HepG2 (cell line): Measurements from ENCODE around the gene CDIP1. TPM values are rescaled to one million over a fixed set of nuclear protein-coding genes. Genes with fewer than 3 reads are reported as not detected.

Source experiments
- ATAC-seq: fragments of 200-7000 bp; cut with Tn5 transposase; 3 replicates; pipeline ENCODE4 v1.9.1; 2020; ENCODE audit warnings: mild to moderate bottlenecking, moderate library complexity
- BruUV-seq: library from RNA; stranded (reverse); fragments of 400-500 nt; replicated peaks from 2 replicates; lab custom pipeline; 2021; lab: Mats Ljungman, UMichigan
- CTCF ChIA-PET: fragments of 300-600 bp; formaldehyde crosslinking; extraction: SDS; loops from one replicate; lab custom pipeline; 2021; ENCODE audit warnings: low total read pairs, inconsistent platforms, low intra/inter-chr PET ratio; lab: Yijun Ruan, JAX
- POLR2A ChIA-PET: fragments of 350-600 bp; sonication (Branson Sonifier 250); formaldehyde crosslinking; loops from one replicate; lab custom pipeline; 2020; ENCODE audit warnings: antibody characterized with exemption, inconsistent platforms; lab: Yijun Ruan, JAX
- DNase-seq: peaks from one replicate; pipeline ENCODE4 v3.0.0-alpha.2; 2015; ENCODE audit warnings: low spot score
- FAIRE-seq: peaks from 3 replicates; lab custom pipeline; 2011; peaks lifted over from hg19 to GRCh38; lab: Jason Lieb, UNC
- H2AFZ ChIP-seq: one replicate; pipeline ENCODE4 v1.6.1; 2011; ENCODE audit warnings: low read length, inconsistent platforms
- H3K27ac ChIP-seq: fragments of 300-600 bp; 3 replicates; pipeline ENCODE4 v1.8.0; 2011; ENCODE audit warnings: mixed run types, mild to moderate bottlenecking, mixed read lengths, low read length, inconsistent platforms; ENCODE audit not compliant: insufficient read depth; ENCODE audit errors: extremely low read length
- H3K27me3 ChIP-seq, 2 experiments: fragments of 200-600 bp in 1 of 2; 2 replicates in 1 of 2; 3 replicates in 1 of 2; pipeline versions ENCODE4 v1.6.0 to v1.8.0; 2011; ENCODE audit warnings: low read length in 2 of 2, mild to moderate bottlenecking in 2 of 2, moderate library complexity in 2 of 2, inconsistent platforms in 1 of 2; ENCODE audit not compliant: insufficient read depth in 2 of 2, control insufficient read depth in 1 of 2
- H3K36me3 ChIP-seq, 2 experiments: fragments of 200-600 bp in 1 of 2; replicated peaks in 1 of 2; 2 replicates in 1 of 2; 3 replicates in 1 of 2; pipeline versions ENCODE4 v1.5.1 to v1.8.0; 2011; ENCODE audit warnings: low read length in 2 of 2, inconsistent platforms in 1 of 2; ENCODE audit not compliant: insufficient read depth in 2 of 2, control insufficient read depth in 1 of 2
- H3K4me1 ChIP-seq: 2 replicates; pipeline ENCODE4 v1.5.1; 2012; ENCODE audit warnings: low read length, inconsistent platforms; ENCODE audit not compliant: insufficient read depth
- H3K4me2 ChIP-seq: 2 replicates; pipeline ENCODE4 v1.6.0; 2011; ENCODE audit warnings: low read depth, low read length, inconsistent platforms
- H3K4me3 ChIP-seq, 3 experiments: fragments of 200-600 bp in 1 of 3; sonication (generic), shearing (Covaris generic) in 1 of 3; replicated peaks in 1 of 3; 2 replicates each; pipeline ENCODE4 v1.5.1; 2011 to 2016; ENCODE audit warnings: low read length in 3 of 3, inconsistent platforms in 2 of 3, low read depth in 2 of 3, mild to moderate bottlenecking in 2 of 3, control low read depth in 1 of 3, mixed read lengths in 1 of 3; ENCODE audit not compliant: insufficient read depth in 1 of 3
- H3K79me2 ChIP-seq: one replicate; pipeline ENCODE4 v1.6.1; 2011; ENCODE audit warnings: low read length, inconsistent platforms; ENCODE audit not compliant: insufficient read depth
- H3K9ac ChIP-seq: 2 replicates; pipeline ENCODE4 v1.6.0; 2011; ENCODE audit warnings: mild to moderate bottlenecking, low read depth, low read length, inconsistent platforms; ENCODE audit not compliant: insufficient read depth
- H3K9me3 ChIP-seq: 2 replicates; pipeline ENCODE4 v1.5.1; 2012; ENCODE audit warnings: mild to moderate bottlenecking, low read length
- H4K20me1 ChIP-seq: 2 replicates; pipeline ENCODE4 v1.6.0; 2011; ENCODE audit warnings: inconsistent platforms, mild to moderate bottlenecking, low read length, moderate library complexity; ENCODE audit not compliant: insufficient read depth
- CREBL2 ChIP-seq: sonication (generic); formaldehyde crosslinking; IDR thresholded peaks from 2 replicates; pipeline ENCODE4 v1.8.1; 2023; ENCODE audit warnings: missing genetic modification reagents, mild to moderate bottlenecking, borderline replicate concordance
- HDAC6 ChIP-seq: fragments of 200-600 bp; sonication (generic); IDR thresholded peaks from 2 replicates; pipeline ENCODE4 v1.7.0; 2017; ENCODE audit warnings: mild to moderate bottlenecking, antibody characterized with exemption, low read length, low read depth
- HOXA5 ChIP-seq: sonication (generic); formaldehyde crosslinking; IDR thresholded peaks from 2 replicates; pipeline ENCODE4 v1.4.0; 2020; ENCODE audit warnings: missing genetic modification reagents
- MAFF ChIP-seq: IDR thresholded peaks from 2 replicates; pipeline ENCODE4 v1.6.1; 2011; ENCODE audit warnings: low read depth, low read length, improper control_type of control experiment
- MEIS2 ChIP-seq: sonication (generic); formaldehyde crosslinking; IDR thresholded peaks from 2 replicates; pipeline ENCODE4 v1.9.0; 2021; ENCODE audit warnings: mild to moderate bottlenecking, missing genetic modification reagents
- MLX ChIP-seq: IDR thresholded peaks from 2 replicates; pipeline ENCODE4 v1.6.1; 2016
- NR0B2 ChIP-seq: sonication (generic); formaldehyde crosslinking; IDR thresholded peaks from 2 replicates; pipeline ENCODE4 v1.4.0; 2020; ENCODE audit warnings: mild to moderate bottlenecking, missing genetic modification reagents
- PAX8 ChIP-seq: sonication (generic); formaldehyde crosslinking; IDR thresholded peaks from 2 replicates; pipeline ENCODE4 v1.8.0; 2022; ENCODE audit warnings: mild to moderate bottlenecking, missing genetic modification reagents, borderline replicate concordance
- PRDM4 ChIP-seq: sonication (generic); formaldehyde crosslinking; IDR thresholded peaks from 2 replicates; pipeline ENCODE4 v1.9.0; 2021; ENCODE audit warnings: missing genetic modification reagents, borderline replicate concordance
- PTBP1 ChIP-seq: fragments of 200-400 bp; formaldehyde crosslinking; IDR thresholded peaks from 2 replicates; pipeline ENCODE4 v1.6.1; 2018; ENCODE audit warnings: low read length, low read depth; ENCODE audit not compliant: poor library complexity, severe bottlenecking
- RBM22 ChIP-seq: fragments of 200-400 bp; formaldehyde crosslinking; optimal IDR thresholded peaks from 2 replicates; pipeline ENCODE3; 2017; ENCODE audit warnings: mild to moderate bottlenecking, low read length, moderate library complexity
- TAF15 ChIP-seq: fragments of 200-400 bp; formaldehyde crosslinking; IDR thresholded peaks from one replicate; pipeline ENCODE4 v1.6.1; 2018; ENCODE audit warnings: mild to moderate bottlenecking, low read depth, low read length; ENCODE audit not compliant: poor library complexity, severe bottlenecking
- TRIM24 ChIP-seq: sonication (generic); formaldehyde crosslinking; IDR thresholded peaks from 2 replicates; pipeline ENCODE4 v1.8.0; 2022; ENCODE audit warnings: mild to moderate bottlenecking, missing genetic modification reagents
- U2AF1 ChIP-seq: fragments of 200-400 bp; formaldehyde crosslinking; optimal IDR thresholded peaks from 2 replicates; pipeline ENCODE3; 2017; ENCODE audit warnings: mild to moderate bottlenecking, low read depth, low read length
- YY1 ChIP-seq: IDR thresholded peaks from 2 replicates; pipeline ENCODE4 v1.6.1; 2011; ENCODE audit warnings: low read length, low read depth, moderate library complexity, mild to moderate bottlenecking; ENCODE audit not compliant: insufficient read depth, insufficient replicate concordance
- ZNF264 ChIP-seq: sonication (generic); formaldehyde crosslinking; IDR thresholded peaks from 2 replicates; pipeline ENCODE4 v1.4.0; 2020; ENCODE audit warnings: missing genetic modification reagents
- ZNF552 ChIP-seq: sonication (generic); formaldehyde crosslinking; IDR thresholded peaks from 2 replicates; pipeline ENCODE4 v1.9.0; 2022; ENCODE audit warnings: missing genetic modification reagents, mild to moderate bottlenecking, borderline replicate concordance
- ZNF569 ChIP-seq: sonication (generic); formaldehyde crosslinking; IDR thresholded peaks from 2 replicates; pipeline ENCODE4 v1.5.0; 2020; ENCODE audit warnings: mild to moderate bottlenecking, missing genetic modification reagents, moderate library complexity, borderline replicate concordance
- ZSCAN22 ChIP-seq: sonication (generic); formaldehyde crosslinking; IDR thresholded peaks from 2 replicates; pipeline ENCODE4 v1.4.0; 2020; ENCODE audit warnings: mild to moderate bottlenecking, missing genetic modification reagents
- ZSCAN9 ChIP-seq: IDR thresholded peaks from 2 replicates; pipeline ENCODE4 v1.6.1; 2016; ENCODE audit warnings: borderline replicate concordance
- WGBS: methylation state at CpG from one replicate; pipeline ENCODE4 v1.1.6; 2017; ENCODE audit warnings: low lambda C conversion rate; 5-methylcytosine and 5-hydroxymethylcytosine counted together
- in situ Hi-C: cut with HindIII; loops from 2 replicates; pipeline ENCODE4 v1.10.0; 2017; ENCODE audit warnings: low pct_unique_long_range_greater_than_20kb; ENCODE audit not compliant: extremely low pct_ligation_motif_present
- intact Hi-C: fragments of 100-400 bp; cut with micrococcal nuclease; formaldehyde crosslinking; loops from one replicate; pipeline ENCODE4 v1.10.0; 2022; ENCODE audit not compliant: unreplicated experiment
- polyA plus RNA-seq, 8 experiments: library from polyadenylated mRNA; depleted of rRNA in 3 of 8; stranded (reverse) in 7 of 8; unstranded in 1 of 8; fragments of >200 nt; fragmentation: Illumina TruSeq in 4 of 8; extraction: Trizol in 4 of 8; gene quantifications; 2 replicates each; pipeline versions ENCODE4 v1.2.1 to v1.2.3, GENCODE V29; 2011 to 2016; ENCODE audit warnings: low read depth in 4 of 8, missing spikeins in 1 of 8, mixed read lengths in 1 of 8; ENCODE audit not compliant: insufficient read depth in 1 of 8
- total RNA-seq, 5 experiments: library from RNA; depleted of rRNA; stranded (reverse); fragments of >200 nt; fragmentation: Illumina TruSeq; extraction: Trizol; gene quantifications; 2 replicates each; pipeline ENCODE4 v1.2.3, GENCODE V29; 2016; ENCODE audit warnings: low read depth in 1 of 5

Gene CDIP1
- total and polyA plus RNA-seq, 2 of the 13 experiments (the other 11 are each of a cell fraction or from before 2014, with no cell fraction given) = 31.2 to 56.7 TPM

GRCh38 chr16:4487955-4488498, 50.5 kb downstream of the CDIP1 start:
- ChIA-PET POLR2A (interaction anchor here (0.6 to 1.0 kb wide), 2 partner anchors 11 to 12 kb away, joined by 4 to 5 read pairs; partner anchors contain the start of gene HMOX2), CTCF (no interaction called here)
- Histone ChIP-seq H3K27me3 (no peaks in the 10 kb centered on the region), H2AFZ (no peak overlapping the region), H3K79me2 (peaks cover 20% of the 10 kb centered on the region), H3K4me3 (no peak overlapping the region), H3K9ac (no peak overlapping the region), H3K27ac (no peak overlapping the region), H3K36me3 (peaks cover 3 to 16% of the 10 kb centered on the region in 2 experiments; a peak in 4 of 5 replicates), H3K9me3 (no peaks in the 10 kb centered on the region), H3K4me2 (no peak overlapping the region), H4K20me1 (no peaks in the 10 kb centered on the region), H3K4me1 (peaks cover 22% of the 10 kb centered on the region)
- in situ Hi-C loops = no loop called here
- no peak for FAIRE-seq
- no peak for DNase-seq
- intact Hi-C loops = no loop called here
- no peak for ATAC-seq
- 95% methylated on average over 5 of the region's 5 CpGs for WGBS
- TF ChIP-seq TAF15 (no peak), YY1 (no peak), ZNF569 (CRISPR knock-in tag) (no peak), MEIS2 (no peak), ZSCAN22 (CRISPR knock-in tag) (no peak), NR0B2 (CRISPR knock-in tag) (no peak), PTBP1 (no peak), ZNF264 (CRISPR knock-in tag) (no peak), PAX8 (CRISPR knock-in tag) (no peak), CREBL2 (no peak), MAFF (no peak), PRDM4 (no peak), TRIM24 (CRISPR knock-in tag) (no peak), U2AF1 (no peak), RBM22 (no peak), HOXA5 (CRISPR knock-in tag) (no peak), MLX (CRISPR knock-in tag) (no peak), ZSCAN9 (CRISPR knock-in tag) (no peak), HDAC6 (no peak), ZNF552 (no peak)
- BruUV-seq = no TSS peak
